Transverse colon (tissue), 4 donors: ENCODE results near the gene INSRR. TPM values are rescaled to one million over a fixed set of nuclear protein-coding genes. Genes with fewer than 3 reads are reported as not detected.

Source experiments
- DNase-seq: peaks from one replicate; pipeline ENCODE4 v3.0.0-alpha.2; 2019
- H3K27ac ChIP-seq, 4 donors: fragments of 200-600 bp; sonication (generic); 2 replicates each; pipeline ENCODE4 v1.5.1; 2016 to 2018; ENCODE audit warnings: inconsistent platforms in 4 of 4
- H3K27me3 ChIP-seq: fragments of 200-600 bp; sonication (generic); 2 replicates; pipeline ENCODE4 v1.5.1; 2017; ENCODE audit warnings: inconsistent platforms
- H3K36me3 ChIP-seq, 4 donors: fragments of 200-600 bp; sonication (generic); 2 replicates each; pipeline ENCODE4 v1.5.1; 2017 to 2019; ENCODE audit warnings: inconsistent platforms in 4 of 4
- H3K4me1 ChIP-seq, 4 donors: fragments of 200-600 bp; sonication (generic); 2 replicates each; pipeline ENCODE4 v1.5.1; 2017 to 2020; ENCODE audit warnings: inconsistent platforms in 4 of 4
- H3K4me3 ChIP-seq, 4 donors: fragments of 200-600 bp; sonication (generic); 1 replicate in 1 of 4; 2 replicates in 3 of 4; pipeline versions ENCODE4 v1.5.1 to v1.6.1; 2017 to 2019; ENCODE audit warnings: inconsistent platforms in 4 of 4
- H3K9me3 ChIP-seq, 2 donors: fragments of 200-600 bp; sonication (generic); 2 replicates each; pipeline ENCODE4 v1.5.1; 2017 to 2019; ENCODE audit warnings: inconsistent platforms in 2 of 2
- CTCF ChIP-seq, 5 experiments: fragments of 200-600 bp in 3 of 5; fragments of 450-650 bp in 2 of 5; sonication (generic) in 3 of 5; IDR thresholded peaks; 1 replicate in 2 of 5; 2 replicates in 3 of 5; pipeline ENCODE4 v1.5.1; 2016 to 2017; ENCODE audit warnings: antibody characterized with exemption in 5 of 5, inconsistent platforms in 3 of 5, mild to moderate bottlenecking in 2 of 5, moderate library complexity in 1 of 5
- EP300 ChIP-seq: sonication (generic); formaldehyde crosslinking; IDR thresholded peaks from one replicate; pipeline ENCODE4 v1.6.1; 2017; ENCODE audit warnings: antibody characterized with exemption, low read depth
- POLR2A ChIP-seq: fragments of 450-650 bp; IDR thresholded peaks from one replicate; pipeline ENCODE4 v1.6.1; 2016; ENCODE audit warnings: antibody characterized with exemption, mild to moderate bottlenecking, moderate library complexity
- POLR2AphosphoS5 ChIP-seq, 3 donors: sonication (generic); formaldehyde crosslinking; IDR thresholded peaks; one replicate each; pipeline ENCODE4 v1.6.1; 2016; ENCODE audit warnings: antibody characterized with exemption in 3 of 3
- WGBS, 2 donors: methylation state at CpG; one replicate each; pipeline ENCODE4 v1.1.5; 2018; ENCODE audit warnings: low coverage in 1 of 2; 5-methylcytosine and 5-hydroxymethylcytosine counted together
- in situ Hi-C, 4 donors: fragments of 200-750 bp; cut with MboI; loops; one replicate each; pipeline versions ENCODE4 v1.15.0 to v1.15.1; 2017; ENCODE audit warnings: low sequenced_read_pairs in 3 of 4, low pct_ligation_motif_present in 1 of 4, low pct_unique_long_range_greater_than_20kb in 1 of 4
- intact Hi-C: fragments of 100-400 bp; cut with DNase I; formaldehyde crosslinking; loops from one replicate; pipeline ENCODE4 v1.15.1; 2023; ENCODE audit warnings: low total_unique reads
- total RNA-seq, 4 donors: library from RNA; depleted of rRNA; stranded (reverse); fragments of >200 nt; gene quantifications; one replicate each; pipeline ENCODE4 v1.1.0, GENCODE V29; 2016

Gene INSRR
- total RNA-seq, 4 donors from 2014 or later, result not detected

- TF ChIP-seq CTCF (IDR thresholded peaks at IDR 0.05), result no peak
- no peak for TF ChIP-seq POLR2A
- TF ChIP-seq POLR2AphosphoS5 (IDR thresholded peaks at IDR 0.05), result no peak
- no peak for TF ChIP-seq EP300
- 84% methylated on average over 5 of the region's 5 CpGs; no CpG with 5 or more reads in 1 of the 2 donors for WGBS, 2 donors
- no peak for DNase-seq
- H3K4me1 ChIP-seq, result no peaks in the 10 kb centered on the region
- peaks cover 16% of the 10 kb centered on the region for H3K27me3 ChIP-seq
- no peaks in the 10 kb centered on the region for H3K9me3 ChIP-seq
- H3K4me3 ChIP-seq, result no peak overlapping the region
- no peaks in the 10 kb centered on the region for H3K36me3 ChIP-seq
- intact Hi-C loops, result no loop called here
- H3K27ac ChIP-seq, result no peak overlapping the region
- in situ Hi-C loops, result loop anchor here in 2 of 4 donors (25.0 kb wide), 1 partner anchor 187 kb away; the partner anchor contains the start of gene NES (in 2 of the 2)
Measured at GRCh38 chr1:156874142-156874541, 15.2 kb upstream of the INSRR start.

- intact Hi-C loops, result no loop called here
Measured at GRCh38 chr1:156873659-156874058, 14.7 kb upstream of the INSRR start.

GRCh38 chr1:156869455-156869854, 10.5 kb upstream of the INSRR start:
- peaks cover 11% of the 10 kb centered on the region for H3K27me3 ChIP-seq
- no peaks in the 10 kb centered on the region for H3K4me1 ChIP-seq
- TF ChIP-seq EP300 (no peak), POLR2A (no peak), CTCF (IDR thresholded peaks at IDR 0.05) (no peak), POLR2AphosphoS5 (IDR thresholded peaks at IDR 0.05) (no peak)
- 87% methylated on average over 9 of the region's 9 CpGs; no CpG with 5 or more reads in 1 of the 2 donors for WGBS, 2 donors
- no peak overlapping the region for H3K27ac ChIP-seq
- no peak overlapping the region for H3K4me3 ChIP-seq
- no peaks in the 10 kb centered on the region for H3K36me3 ChIP-seq
- DNase-seq, result no peak
- in situ Hi-C loops (loop anchor here in 3 of 4 donors (10.0 to 25.0 kb wide), 2 partner anchors 165 to 182 kb away; partner anchors contain the start of genes NES (in 2 of the 3) and CRABP2 (in 1 of the 3)), intact Hi-C loops (no loop called here)
- no peaks in the 10 kb centered on the region for H3K9me3 ChIP-seq

More at GRCh38 chr1:156873659-156874058, 14.7 kb upstream of the INSRR start:
- Histone ChIP-seq H3K27ac (no peak overlapping the region), H3K9me3 (no peaks in the 10 kb centered on the region), H3K4me1 (no peaks in the 10 kb centered on the region), H3K36me3 (no peaks in the 10 kb centered on the region), H3K4me3 (no peak overlapping the region), H3K27me3 (peaks cover 16% of the 10 kb centered on the region)
- no peak for TF ChIP-seq CTCF (IDR thresholded peaks at IDR 0.05)
- no peak for TF ChIP-seq EP300
- TF ChIP-seq POLR2A, result no peak
- DNase-seq, result no peak
- in situ Hi-C loops, result loop anchor here in 2 of 4 donors (25.0 kb wide), 1 partner anchor 186 kb away; the partner anchor contains the start of gene NES (in 2 of the 2)
- WGBS, 2 donors, result 95% methylated on average over 18 of the region's 18 CpGs; no CpG with 5 or more reads in 1 of the 2 donors

- Histone ChIP-seq H3K27ac (no peak overlapping the region), H3K27me3 (peaks cover 20% of the 10 kb centered on the region), H3K4me1 (no peaks in the 10 kb centered on the region), H3K36me3 (no peaks in the 10 kb centered on the region), H3K4me3 (no peak overlapping the region), H3K9me3 (no peaks in the 10 kb centered on the region)
- intact Hi-C loops (no loop called here), in situ Hi-C loops (loop anchor here in 3 of 4 donors (10.0 to 25.0 kb wide), 2 partner anchors 164 to 181 kb away; partner anchors contain the start of genes NES (in 2 of the 3) and CRABP2 (in 1 of the 3))
- DNase-seq, result no peak
- TF ChIP-seq POLR2A (no peak), EP300 (no peak), CTCF (IDR thresholded peaks at IDR 0.05) (no peak), POLR2AphosphoS5 (IDR thresholded peaks at IDR 0.05) (no peak)
- 58 to 62% methylated on average over 5 to 13 of the region's 13 CpGs for WGBS, 2 donors
Measured at GRCh38 chr1:156868341-156868740, 9.4 kb upstream of the INSRR start.
